HG03378 (cell line): ENCODE results near the gene PPFIBP2.
"Not testable (repeated sequence)": the region's sequence is repeated elsewhere in the genome, so short reads cannot be mapped to it uniquely, and the experiment has no call there.

Experiments used
- ATAC-seq: cut with Tn5 transposase; IDR thresholded peaks from one replicate; pipeline ENCODE4 v1.9.1; 2021; ENCODE audit warnings: mild to moderate bottlenecking, moderate library complexity; ENCODE audit not compliant: unreplicated experiment

Gene PPFIBP2

GRCh38 chr11:7655253-7656217 lies 141.7 kb downstream of the PPFIBP2 start:
- no peak for ATAC-seq

GRCh38 chr11:7656704-7657103 lies 142.9 kb downstream of the PPFIBP2 start:
- no peak for ATAC-seq

- ATAC-seq = no peak
These were observed 143.7 kb downstream of the PPFIBP2 start for GRCh38 chr11:7657306-7658025.

GRCh38 chr11:7663531-7663930 lies 149.7 kb downstream of the PPFIBP2 start:
- ATAC-seq = not testable (repeated sequence)

- ATAC-seq = no peak
These were observed 151.1 kb downstream of the PPFIBP2 start for GRCh38 chr11:7664867-7665266.

GRCh38 chr11:7665473-7666291 lies 151.9 kb downstream of the PPFIBP2 start:
- ATAC-seq = peak; percentile 97

GRCh38 chr11:7666292-7666866 lies 152.6 kb downstream of the PPFIBP2 start:
- no peak for ATAC-seq

- no peak for ATAC-seq
These were observed 153.7 kb downstream of the PPFIBP2 start for GRCh38 chr11:7667460-7667859.

- ATAC-seq = no peak
These were observed 154.7 kb downstream of the PPFIBP2 start for GRCh38 chr11:7668464-7668863.

- ATAC-seq = no peak
These were observed 155.1 kb downstream of the PPFIBP2 start for GRCh38 chr11:7668911-7669310.

GRCh38 chr11:7670641-7671040 lies 156.8 kb downstream of the PPFIBP2 start:
- no peak for ATAC-seq

- ATAC-seq = peak; percentile 74
These were observed 157.8 kb downstream of the PPFIBP2 start for GRCh38 chr11:7671347-7672215.

GRCh38 chr11:7672276-7672959 lies 158.6 kb downstream of the PPFIBP2 start:
- no peak for ATAC-seq

GRCh38 chr11:7672960-7673723 lies 159.3 kb downstream of the PPFIBP2 start, which contains the start of gene CYB5R2:
CYB5R2 (minus strand) TSS chr11:7673500; CDS start chr11:7672825, 675 bp downstream.
- no peak for ATAC-seq

- no peak for ATAC-seq
These were observed 160.1 kb downstream of the PPFIBP2 start for GRCh38 chr11:7673724-7674434.

GRCh38 chr11:7675631-7676030 lies 161.8 kb downstream of the PPFIBP2 start:
- ATAC-seq = no peak

- ATAC-seq = no peak
These were observed 163.3 kb downstream of the PPFIBP2 start for GRCh38 chr11:7677071-7677470.

- no peak for ATAC-seq
These were observed 164.0 kb downstream of the PPFIBP2 start for GRCh38 chr11:7677796-7678201.
